Ishikawa (cell line): ENCODE data around the gene MANEAL.

Experiments
- CREB1 ChIP-seq: IDR thresholded peaks from 2 replicates; pipeline ENCODE4 v1.6.1; 2012; ENCODE audit warnings: low read depth
- FOXM1 ChIP-seq: IDR thresholded peaks from 2 replicates; pipeline ENCODE4 v1.6.1; 2012; ENCODE audit warnings: low read depth, borderline replicate concordance
- MAX ChIP-seq: IDR thresholded peaks from 2 replicates; pipeline ENCODE4 v1.6.1; 2012
- REST ChIP-seq: IDR thresholded peaks from 2 replicates; pipeline ENCODE4 v1.6.1; 2012; ENCODE audit warnings: low read depth, mild to moderate bottlenecking
- USF1 ChIP-seq: IDR thresholded peaks from 2 replicates; pipeline ENCODE4 v1.6.1; 2012

- TF ChIP-seq USF1 (no peak), FOXM1 (no peak), CREB1 (no peak), REST (no peak), MAX (no peak)
Measured at GRCh38 chr1:37814252-37814651, 20.6 kb downstream of the MANEAL start.
